ENCODE data around the gene TXLNB. TPM values are rescaled to one million over a fixed set of nuclear protein-coding genes. Genes with fewer than 3 reads are reported as not detected.

TXLNB gene
- total and polyA plus RNA-seq, 2 of the 4 experiments (the other 2 are of a cell fraction): under 0.01 to 0.05 TPM

- H2BK20ac ChIP-seq (ENCODE audit: low read depth, low read length): no peak overlapping the region
- H4K5ac ChIP-seq (ENCODE audit: low read depth, low read length): no peak overlapping the region
- H2BK5ac ChIP-seq (ENCODE audit: low read depth, low read length, poor library complexity, severe bottlenecking): no peak overlapping the region
- no peak overlapping the region for H3K23ac ChIP-seq (ENCODE audit: low read depth, low read length)
- in situ Hi-C loops (cut with MboI; ENCODE audit: low sequenced_read_pairs): no loop called here
- H3K36me3 ChIP-seq (ENCODE audit: control insufficient read depth, insufficient read depth, low read length): no peaks in the 10 kb centered on the region
- TF ChIP-seq CEBPB (IDR thresholded peaks at IDR 0.05; ENCODE audit: low read depth, low read length): no peak
- TF ChIP-seq RCOR1 (IDR thresholded peaks at IDR 0.05; ENCODE audit: insufficient replicate concordance, low read length): no peak
- TF ChIP-seq RAD21 (IDR thresholded peaks at IDR 0.05; ENCODE audit: low read length): no peak
- H3K56ac ChIP-seq (ENCODE audit: extremely low read depth, insufficient read depth, low read length): no peak overlapping the region
- H2BK120ac ChIP-seq (ENCODE audit: low read depth, low read length): no peak overlapping the region
- no peaks in the 10 kb centered on the region for H4K20me1 ChIP-seq (ENCODE audit: insufficient read depth, low read length)
- intact Hi-C loops (cut with micrococcal nuclease): no loop called here
- H3K4me1 ChIP-seq (ENCODE audit: control insufficient read depth, insufficient read depth, low read length): no peaks in the 10 kb centered on the region
- no peaks in the 10 kb centered on the region for H3K79me1 ChIP-seq (ENCODE audit: low read depth in 1 of 2, low read length in 2 of 2)
- H3K9me3 ChIP-seq (ENCODE audit: control insufficient read depth, insufficient read depth, low read length): peaks cover 11% of the 10 kb centered on the region; the same call in 1 of the 2 replicates
- dilution Hi-C loops (cut with HindIII; ENCODE audit: low sequenced_read_pairs, unreplicated experiment): no loop called here
- ChIA-PET CTCF (interaction anchor here (0.7 to 0.9 kb wide), 2 partner anchors 14 to 160 kb away, joined by 3 to 4 read pairs; no protein-coding TSS in a partner anchor), POLR2A (ENCODE audit: unreplicated experiment) (no interaction called here)
- H4K8ac ChIP-seq (ENCODE audit: low read depth in 2 of 2, low read length in 2 of 2): no peak overlapping the region
- no peaks in the 10 kb centered on the region for H3K27me3 ChIP-seq (ENCODE audit: control insufficient read depth, insufficient read depth, low read length)
- H3K18ac ChIP-seq (ENCODE audit: low read depth, low read length): no peak overlapping the region
- H4K91ac ChIP-seq (ENCODE audit: insufficient read depth, low read depth, low read length): no peak overlapping the region
- ATAC-seq (ENCODE audit: low read depth) (no peak), DNase-seq (no peak)
- H2AK5ac ChIP-seq (ENCODE audit: low read depth, low read length): no peak overlapping the region
- BruUV-seq (replicated peaks): no TSS peak
- no peak overlapping the region for H3K4me2 ChIP-seq (ENCODE audit: low read depth, low read length)
- H3K4me3 ChIP-seq (ENCODE audit: insufficient read depth, low read depth, low read length): no peak overlapping the region
- WGBS, 2 experiments (ENCODE audit: extremely low coverage in 2 of 2, insufficient read length in 1 of 2): no CpG with 5 or more reads among the region's 3 CpGs
- no peak overlapping the region for H3K9ac ChIP-seq (ENCODE audit: low read depth, low read length)
- H3K27ac ChIP-seq (ENCODE audit: insufficient read depth, low read length): no peak overlapping the region
- H3K9me1 ChIP-seq (ENCODE audit: insufficient read depth, low read length): no peaks in the 10 kb centered on the region
- no peak overlapping the region for H2BK15ac ChIP-seq (ENCODE audit: low read depth, low read length)
- H2AFZ ChIP-seq (replicated peaks; ENCODE audit: low read length, poor library complexity): no peak overlapping the region
- no peak overlapping the region for H3K4ac ChIP-seq (ENCODE audit: low read depth, low read length)
- H2AK9ac ChIP-seq (replicated peaks; ENCODE audit: low read depth, low read length, poor library complexity): no peak overlapping the region
- no peak overlapping the region for H3K14ac ChIP-seq (replicated peaks; ENCODE audit: low read depth, low read length)
Observed at GRCh38 chr6:139205843-139206242, 86.0 kb downstream of the TXLNB start.
